ENCODE results near the gene LRRC8D.

The LRRC8D gene

DNA sequence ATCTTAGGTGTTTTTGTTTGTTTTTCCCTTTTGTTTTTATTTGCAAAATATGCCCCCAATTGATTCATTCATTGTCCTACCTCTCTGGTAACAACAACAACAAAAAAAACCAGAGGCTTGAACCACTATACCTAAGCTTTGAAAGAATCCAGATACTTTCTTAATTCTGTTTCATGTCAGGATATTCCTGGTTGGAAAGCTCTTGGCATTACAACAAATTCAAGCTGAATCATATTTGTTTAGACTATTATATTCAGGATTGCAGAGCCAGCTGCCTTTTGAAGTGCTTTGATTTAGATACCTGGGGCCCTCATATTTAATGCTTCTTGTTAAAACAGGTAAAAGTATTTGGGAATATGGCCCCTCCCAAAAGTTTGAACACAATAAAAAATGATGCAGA, 151.2 kb downstream of the LRRC8D start:
- no peak for DNase-seq
- no peak overlapping the region for H2BK15ac ChIP-seq (ENCODE audit: low read depth, poor library complexity, severe bottlenecking)

DNA sequence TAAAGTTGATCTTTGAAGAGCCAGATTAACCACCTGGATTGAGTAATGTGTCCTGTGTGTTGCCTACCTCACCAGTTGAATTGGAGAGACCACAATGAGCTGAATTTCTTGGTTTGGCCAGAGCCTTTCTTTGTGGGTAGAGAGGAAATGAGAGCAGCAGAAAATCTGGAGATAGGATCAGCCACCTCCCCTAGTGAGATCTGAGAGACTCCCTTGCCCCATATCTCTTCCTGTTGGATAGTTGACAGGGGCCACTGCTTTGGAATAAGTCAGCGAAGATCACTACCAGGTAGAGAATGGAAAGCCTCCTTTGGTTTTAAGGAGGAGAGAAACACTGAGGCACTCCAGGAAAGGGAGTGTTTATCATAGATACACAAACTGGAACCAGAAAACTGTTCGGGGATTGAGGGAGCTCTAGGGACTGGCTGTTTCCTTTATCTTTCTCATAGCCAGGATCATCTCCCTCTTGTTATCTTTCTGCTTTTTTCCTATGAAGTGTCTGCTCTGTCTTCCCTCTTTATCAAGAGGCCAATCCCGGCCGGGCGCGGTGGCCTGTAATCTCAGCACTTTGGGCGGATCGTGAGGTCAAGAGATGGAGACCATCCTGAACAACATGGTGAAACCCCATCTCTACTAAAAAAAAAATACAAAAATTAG, 152.8 kb downstream of the LRRC8D start:
- no peak overlapping the region for H2AK5ac ChIP-seq (ENCODE audit: low read length, severe bottlenecking)
- no peaks in the 10 kb centered on the region for H3K4me1 ChIP-seq (ENCODE audit: control insufficient read depth, insufficient read depth, low read depth, low read length)
- no peaks in the 10 kb centered on the region for H3K36me3 ChIP-seq (ENCODE audit: control insufficient read depth in 1 of 2, insufficient read depth in 2 of 2, low read depth in 1 of 2, low read length in 2 of 2)
- H3K79me1 ChIP-seq (replicated peaks; ENCODE audit: low read length, poor library complexity, severe bottlenecking): no peaks in the 10 kb centered on the region
- H3K27ac ChIP-seq (ENCODE audit: low read length, poor library complexity, severe bottlenecking): no peak overlapping the region
- H2BK15ac ChIP-seq (ENCODE audit: low read depth, poor library complexity, severe bottlenecking): no peak overlapping the region
- no peak overlapping the region for H3K14ac ChIP-seq (ENCODE audit: low read length in 2 of 2)
- peak overlapping the region in 1 of 2 experiments; percentile 48 for H3K18ac ChIP-seq (ENCODE audit: low read depth in 1 of 2, low read length in 2 of 2)
- H3K9ac ChIP-seq (ENCODE audit: low read length): no peak overlapping the region
- no peak overlapping the region for H3K23ac ChIP-seq (ENCODE audit: low read length in 2 of 2)
- H3K4me2 ChIP-seq (ENCODE audit: low read length, poor library complexity, severe bottlenecking): no peak overlapping the region
- H4K8ac ChIP-seq (ENCODE audit: low read length): no peak overlapping the region
- no peak overlapping the region for H2AFZ ChIP-seq (ENCODE audit: low read depth, low read length)
- no peak overlapping the region for H2BK120ac ChIP-seq (ENCODE audit: low read depth, low read length)
- H3K4me3 ChIP-seq (ENCODE audit: insufficient read depth in 1 of 2, low read depth in 1 of 2, low read length in 2 of 2): no peak overlapping the region
- no peak for DNase-seq
- WGBS: 67% methylated on average over 8 of the region's 8 CpGs
- H2BK5ac ChIP-seq (ENCODE audit: low read depth, low read length, poor library complexity, severe bottlenecking): no peak overlapping the region
- no peak overlapping the region for H3K4ac ChIP-seq (ENCODE audit: low read depth in 1 of 2, low read length in 2 of 2)
- no peaks in the 10 kb centered on the region for H3K9me3 ChIP-seq (ENCODE audit: control insufficient read depth, low read length)
- no peaks in the 10 kb centered on the region for H3K27me3 ChIP-seq (ENCODE audit: control insufficient read depth in 1 of 2, insufficient read depth in 1 of 2, low read length in 2 of 2)
- no peak overlapping the region for H4K91ac ChIP-seq (ENCODE audit: low read length)
- H2BK12ac ChIP-seq (ENCODE audit: low read length in 2 of 2): peak overlapping the region in 1 of 2 experiments; percentile 18

More for the DNA sequence above, 151.2 kb downstream of the LRRC8D start:
- Histone ChIP-seq H3K79me1 (replicated peaks; ENCODE audit: low read length, poor library complexity, severe bottlenecking) (no peaks in the 10 kb centered on the region), H2AK5ac (ENCODE audit: low read length, severe bottlenecking) (no peak overlapping the region), H3K9me3 (ENCODE audit: control insufficient read depth, low read length) (no peaks in the 10 kb centered on the region), H3K14ac (ENCODE audit: low read length in 2 of 2) (no peak overlapping the region), H3K4ac (ENCODE audit: low read depth in 1 of 2, low read length in 2 of 2) (no peak overlapping the region), H3K9ac (ENCODE audit: low read length) (no peak overlapping the region), H2AFZ (ENCODE audit: low read depth, low read length) (no peak overlapping the region), H3K36me3 (ENCODE audit: control insufficient read depth in 1 of 2, insufficient read depth in 2 of 2, low read depth in 1 of 2, low read length in 2 of 2) (no peaks in the 10 kb centered on the region), H4K91ac (ENCODE audit: low read length) (no peak overlapping the region), H3K4me2 (ENCODE audit: low read length, poor library complexity, severe bottlenecking) (no peak overlapping the region), H3K18ac (ENCODE audit: low read depth in 1 of 2, low read length in 2 of 2) (no peak overlapping the region), H2BK12ac (ENCODE audit: low read length in 2 of 2) (no peak overlapping the region), H3K27me3 (ENCODE audit: control insufficient read depth in 1 of 2, insufficient read depth in 1 of 2, low read length in 2 of 2) (no peaks in the 10 kb centered on the region), H3K4me1 (ENCODE audit: control insufficient read depth, insufficient read depth, low read depth, low read length) (no peaks in the 10 kb centered on the region), H3K23ac (ENCODE audit: low read length in 2 of 2) (no peak overlapping the region), H4K8ac (ENCODE audit: low read length) (no peak overlapping the region), H3K27ac (ENCODE audit: low read length, poor library complexity, severe bottlenecking) (no peak overlapping the region), H3K4me3 (ENCODE audit: insufficient read depth in 1 of 2, low read depth in 1 of 2, low read length in 2 of 2) (no peak overlapping the region), H2BK120ac (ENCODE audit: low read depth, low read length) (no peak overlapping the region), H2BK5ac (ENCODE audit: low read depth, low read length, poor library complexity, severe bottlenecking) (no peak overlapping the region)

DNA sequence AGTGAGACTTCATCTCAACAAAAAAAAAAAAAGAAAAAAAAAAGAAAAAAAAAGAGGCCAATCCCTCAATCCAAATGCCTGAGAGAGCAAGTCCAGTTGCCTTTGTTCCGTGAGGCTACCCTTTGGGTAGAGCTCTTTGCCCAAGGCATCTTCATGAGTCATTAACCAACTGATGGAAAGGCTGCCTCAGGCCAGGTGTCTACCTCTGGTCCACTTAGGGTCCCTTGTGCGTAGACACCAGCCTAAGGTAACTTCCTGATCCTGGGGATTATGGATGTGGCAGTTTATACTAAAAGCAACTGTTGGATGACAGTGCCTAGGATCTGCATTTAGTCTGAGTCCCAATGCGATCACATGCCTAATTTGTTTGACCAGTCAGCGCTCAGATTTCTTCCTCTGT, 153.4 kb downstream of the LRRC8D start:
- DNase-seq: no peak
- Histone ChIP-seq H2AK5ac (ENCODE audit: low read length, severe bottlenecking) (no peak overlapping the region), H3K4ac (ENCODE audit: low read depth in 1 of 2, low read length in 2 of 2) (peak overlapping the region in 1 of 2 experiments; percentile 85), H2BK120ac (ENCODE audit: low read depth, low read length) (peak overlapping the region; percentile 58), H3K4me3 (ENCODE audit: insufficient read depth in 1 of 2, low read depth in 1 of 2, low read length in 2 of 2) (no peak overlapping the region), H3K9ac (ENCODE audit: low read length) (no peak overlapping the region), H3K27me3 (ENCODE audit: control insufficient read depth in 1 of 2, insufficient read depth in 1 of 2, low read length in 2 of 2) (no peaks in the 10 kb centered on the region), H2BK5ac (ENCODE audit: low read depth, low read length, poor library complexity, severe bottlenecking) (no peak overlapping the region), H3K4me2 (ENCODE audit: low read length, poor library complexity, severe bottlenecking) (no peak overlapping the region), H3K4me1 (ENCODE audit: control insufficient read depth, insufficient read depth, low read depth, low read length) (no peaks in the 10 kb centered on the region), H3K36me3 (ENCODE audit: control insufficient read depth in 1 of 2, insufficient read depth in 2 of 2, low read depth in 1 of 2, low read length in 2 of 2) (no peaks in the 10 kb centered on the region), H4K8ac (ENCODE audit: low read length) (no peak overlapping the region), H4K91ac (ENCODE audit: low read length) (peak overlapping the region; percentile 6), H2BK15ac (ENCODE audit: low read depth, poor library complexity, severe bottlenecking) (peak overlapping the region; percentile 67), H3K79me1 (replicated peaks; ENCODE audit: low read length, poor library complexity, severe bottlenecking) (no peaks in the 10 kb centered on the region), H3K23ac (ENCODE audit: low read length in 2 of 2) (no peak overlapping the region), H3K27ac (ENCODE audit: low read length, poor library complexity, severe bottlenecking) (no peak overlapping the region), H2BK12ac (ENCODE audit: low read length in 2 of 2) (peak overlapping the region in 1 of 2 experiments; percentile 79), H3K9me3 (ENCODE audit: control insufficient read depth, low read length) (no peaks in the 10 kb centered on the region), H2AFZ (ENCODE audit: low read depth, low read length) (no peak overlapping the region), H3K18ac (ENCODE audit: low read depth in 1 of 2, low read length in 2 of 2) (no peak overlapping the region), H3K14ac (ENCODE audit: low read length in 2 of 2) (no peak overlapping the region)
- over 99% methylated on average over 4 of the region's 4 CpGs for WGBS

DNA sequence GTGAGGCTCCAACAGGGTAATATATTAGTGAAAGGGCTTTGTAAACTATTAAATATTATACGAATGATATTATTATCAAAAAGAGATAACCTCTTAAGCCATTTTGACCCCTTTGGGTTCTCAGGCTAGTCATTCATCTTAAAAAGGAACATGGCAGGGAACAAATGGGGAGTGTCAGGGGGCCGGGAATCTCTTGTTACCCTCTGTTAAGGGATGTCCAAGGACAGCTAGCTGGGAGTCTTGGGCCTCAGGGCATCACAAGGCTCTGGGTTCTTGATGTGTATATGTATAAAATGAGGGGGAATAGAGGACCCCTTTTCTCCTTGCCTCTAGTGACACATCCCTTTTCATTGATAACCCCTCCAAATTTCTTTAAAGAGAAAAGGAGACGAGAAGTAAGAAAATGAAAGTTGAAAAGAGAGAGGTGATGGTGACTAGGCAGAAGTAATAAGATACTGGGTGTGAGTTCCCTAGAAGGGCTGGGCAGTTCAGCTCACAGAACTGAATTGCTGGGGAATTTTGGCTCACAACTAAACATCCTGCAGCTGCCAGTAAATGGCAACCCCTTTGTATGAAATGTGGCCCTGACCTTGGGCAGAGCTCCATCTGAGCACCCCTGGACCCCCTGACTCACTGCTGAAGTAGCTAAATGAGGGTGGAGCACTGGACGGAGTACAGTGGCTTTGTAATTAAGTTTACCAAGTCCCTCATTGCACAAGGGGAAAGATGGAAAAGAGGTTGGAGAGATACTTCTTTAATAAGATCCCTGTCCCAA, 154.1 kb downstream of the LRRC8D start:
- Histone ChIP-seq H3K4me2 (ENCODE audit: low read length, poor library complexity, severe bottlenecking) (no peak overlapping the region), H3K27me3 (ENCODE audit: control insufficient read depth in 1 of 2, insufficient read depth in 1 of 2, low read length in 2 of 2) (no peaks in the 10 kb centered on the region), H4K91ac (ENCODE audit: low read length) (peak overlapping the region; percentile 47), H2AK5ac (ENCODE audit: low read length, severe bottlenecking) (no peak overlapping the region), H2BK15ac (ENCODE audit: low read depth, poor library complexity, severe bottlenecking) (peak overlapping the region; percentile 49), H2AFZ (ENCODE audit: low read depth, low read length) (peak overlapping the region; percentile 78), H3K4me1 (ENCODE audit: control insufficient read depth, insufficient read depth, low read depth, low read length) (no peaks in the 10 kb centered on the region), H3K79me1 (replicated peaks; ENCODE audit: low read length, poor library complexity, severe bottlenecking) (no peaks in the 10 kb centered on the region), H3K4me3 (ENCODE audit: insufficient read depth in 1 of 2, low read depth in 1 of 2, low read length in 2 of 2) (peak overlapping the region in 1 of 2 experiments; percentile 13), H2BK120ac (ENCODE audit: low read depth, low read length) (peak overlapping the region; percentile 37), H3K27ac (ENCODE audit: low read length, poor library complexity, severe bottlenecking) (no peak overlapping the region), H3K14ac (ENCODE audit: low read length in 2 of 2) (no peak overlapping the region), H3K4ac (ENCODE audit: low read depth in 1 of 2, low read length in 2 of 2) (no peak overlapping the region), H3K36me3 (ENCODE audit: control insufficient read depth in 1 of 2, insufficient read depth in 2 of 2, low read depth in 1 of 2, low read length in 2 of 2) (no peaks in the 10 kb centered on the region), H2BK12ac (ENCODE audit: low read length in 2 of 2) (peak overlapping the region in 1 of 2 experiments; percentile 72), H3K9ac (ENCODE audit: low read length) (peak overlapping the region; percentile 41), H4K8ac (ENCODE audit: low read length) (peak overlapping the region; percentile 76), H3K23ac (ENCODE audit: low read length in 2 of 2) (no peak overlapping the region), H3K9me3 (ENCODE audit: control insufficient read depth, low read length) (no peaks in the 10 kb centered on the region), H2BK5ac (ENCODE audit: low read depth, low read length, poor library complexity, severe bottlenecking) (no peak overlapping the region), H3K18ac (ENCODE audit: low read depth in 1 of 2, low read length in 2 of 2) (peak overlapping the region; percentile 11 to 90)
- WGBS: 72% methylated on average over 2 of the region's 4 CpGs
- DNase-seq: peak; percentile 35
